Subcutaneous abdominal adipose tissue (tissue), 5 donors: ENCODE measurements around the gene CHST11.
A peak's percentile ranks its signal among the peaks of the same experiment; 100 is the strongest.
"Not testable (repeated sequence)": the region's sequence is repeated elsewhere in the genome, so short reads cannot be mapped to it uniquely, and the experiment has no call there.

Experiments
- H3K27ac ChIP-seq: one replicate; pipeline ENCODE4 v1.7.0; 2013; ENCODE audit warnings: low read depth, mild to moderate bottlenecking, inconsistent platforms, low read length, moderate library complexity
- H3K27me3 ChIP-seq, 5 donors: one replicate each; pipeline ENCODE4 v1.7.0; 2013; ENCODE audit warnings: low read length in 5 of 5, inconsistent platforms in 1 of 5; ENCODE audit not compliant: control insufficient read depth in 5 of 5, insufficient read depth in 4 of 5
- H3K36me3 ChIP-seq, 5 donors: one replicate each; pipeline ENCODE4 v1.7.0; 2013; ENCODE audit warnings: low read length in 5 of 5; ENCODE audit not compliant: control insufficient read depth in 5 of 5, insufficient read depth in 5 of 5
- H3K4me1 ChIP-seq, 5 donors: one replicate each; pipeline ENCODE4 v1.7.0; 2013; ENCODE audit warnings: low read length in 5 of 5, mild to moderate bottlenecking in 3 of 5, moderate library complexity in 1 of 5; ENCODE audit not compliant: control insufficient read depth in 5 of 5, insufficient read depth in 5 of 5
- H3K4me3 ChIP-seq, 5 donors: one replicate each; pipeline ENCODE4 v1.7.0; 2013; ENCODE audit warnings: low read length in 5 of 5, low read depth in 1 of 5
- H3K9ac ChIP-seq, 5 donors: one replicate each; pipeline ENCODE4 v1.7.0; 2013; ENCODE audit warnings: low read length in 5 of 5, mild to moderate bottlenecking in 4 of 5, moderate library complexity in 3 of 5
- H3K9me3 ChIP-seq, 5 donors: one replicate each; pipeline ENCODE4 v1.7.0; 2013; ENCODE audit warnings: low read length in 5 of 5; ENCODE audit not compliant: control insufficient read depth in 5 of 5
- donor health status: healthy.
- donor health status: healthy.
- donor health status: healthy.
- donor health status: healthy.
- donor health status: healthy.

The CHST11 gene

DNA sequence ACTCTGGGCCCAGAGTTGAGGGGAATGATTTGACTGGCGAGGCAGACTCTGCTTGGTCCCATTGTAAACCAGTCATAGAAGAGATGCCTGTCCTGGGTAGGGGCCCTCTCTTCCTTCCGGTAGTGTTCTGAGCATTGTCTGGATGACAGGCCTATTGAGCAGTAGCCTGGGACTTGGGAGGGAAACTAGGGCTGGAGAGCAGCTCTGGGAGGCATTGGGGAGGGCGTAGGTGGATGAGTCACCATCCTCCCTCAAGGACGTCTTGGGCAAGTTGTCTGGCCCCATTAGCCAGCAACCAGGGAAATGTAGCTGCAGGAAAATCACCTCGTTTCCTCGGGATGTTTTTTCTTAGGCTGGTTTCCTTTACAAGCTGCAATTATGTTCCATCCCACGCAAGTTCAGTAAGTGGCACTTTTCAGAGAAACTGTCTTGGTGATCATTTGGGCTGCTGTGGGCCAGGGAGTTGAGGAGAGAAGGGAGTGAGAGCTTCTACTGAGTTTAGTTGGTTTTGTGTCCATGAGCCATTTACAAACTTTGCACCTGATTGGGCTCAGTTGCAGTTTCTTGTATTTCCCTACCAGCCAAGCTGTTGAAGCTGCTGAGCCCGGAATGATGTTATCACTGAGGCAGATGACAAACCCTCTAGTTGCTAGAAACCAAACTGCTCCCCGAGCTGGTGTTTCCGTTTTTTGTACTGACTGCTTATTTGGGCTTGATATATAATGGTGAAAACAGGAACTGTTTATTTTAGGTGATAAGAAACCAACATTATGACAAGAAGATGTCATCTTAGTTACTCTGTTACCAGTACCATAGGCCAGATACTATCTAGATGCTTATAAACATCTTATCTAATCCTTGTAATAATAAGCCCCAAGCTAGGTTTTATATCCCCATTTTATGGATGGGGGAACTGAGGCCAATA, 147.6 kb downstream of the CHST11 start:
- Histone ChIP-seq H3K4me3 (peak overlapping the region in 2 of 5 donors; percentile 4 to 18), H3K27me3 (no peaks in the 10 kb centered on the region)

DNA sequence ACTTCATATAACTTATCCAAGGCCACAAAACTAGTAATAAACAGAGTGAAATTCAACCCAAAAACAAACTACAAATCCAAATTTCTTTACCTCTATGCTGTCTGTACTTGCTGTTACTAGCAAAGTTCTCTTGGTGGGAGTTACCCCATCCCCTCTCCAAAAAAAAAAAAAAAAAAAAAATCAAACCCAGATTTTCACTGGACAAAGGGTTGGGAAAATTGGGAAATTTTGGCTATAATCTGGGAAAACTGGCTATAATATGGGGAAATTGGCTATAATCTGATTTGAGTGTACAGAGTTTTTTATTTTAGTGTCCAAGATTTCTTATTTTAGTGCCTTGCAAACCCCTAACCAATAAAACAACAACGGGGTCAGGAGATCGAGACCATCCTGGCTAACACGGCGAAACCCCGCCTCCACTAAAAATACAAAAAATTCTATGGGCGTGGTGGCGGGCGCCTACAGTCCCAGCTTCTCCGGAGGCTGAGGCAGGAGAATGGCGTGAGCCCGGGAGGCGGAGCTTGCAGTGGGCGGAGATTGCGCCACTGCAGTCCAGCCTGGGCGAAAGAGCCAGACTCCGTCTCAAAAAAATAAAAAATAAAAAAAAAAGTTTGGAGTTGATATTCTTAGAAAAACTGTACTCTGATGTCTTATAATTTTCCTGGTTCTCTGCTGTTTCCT, 148.4 kb downstream of the CHST11 start:
- no peaks in the 10 kb centered on the region for H3K27me3 ChIP-seq
- no peak overlapping the region for H3K9ac ChIP-seq
- H3K9me3 ChIP-seq = no peaks in the 10 kb centered on the region
- H3K27ac ChIP-seq = peak overlapping the region; percentile 85
- no peak overlapping the region for H3K4me3 ChIP-seq
- no peaks in the 10 kb centered on the region for H3K36me3 ChIP-seq
- H3K4me1 ChIP-seq = peaks cover 2 to 40% (median 18%) of the 10 kb centered on the region in 5 donors

More for the DNA sequence above, 147.6 kb downstream of the CHST11 start:
- H3K36me3 ChIP-seq = no peaks in the 10 kb centered on the region
- H3K4me1 ChIP-seq = peaks cover 2 to 47% (median 26%) of the 10 kb centered on the region in 5 donors
- H3K9ac ChIP-seq = peak overlapping the region in 2 of 5 donors; percentile 9 to 10
- no peaks in the 10 kb centered on the region for H3K9me3 ChIP-seq
- H3K27ac ChIP-seq = peak overlapping the region; percentile 85

DNA sequence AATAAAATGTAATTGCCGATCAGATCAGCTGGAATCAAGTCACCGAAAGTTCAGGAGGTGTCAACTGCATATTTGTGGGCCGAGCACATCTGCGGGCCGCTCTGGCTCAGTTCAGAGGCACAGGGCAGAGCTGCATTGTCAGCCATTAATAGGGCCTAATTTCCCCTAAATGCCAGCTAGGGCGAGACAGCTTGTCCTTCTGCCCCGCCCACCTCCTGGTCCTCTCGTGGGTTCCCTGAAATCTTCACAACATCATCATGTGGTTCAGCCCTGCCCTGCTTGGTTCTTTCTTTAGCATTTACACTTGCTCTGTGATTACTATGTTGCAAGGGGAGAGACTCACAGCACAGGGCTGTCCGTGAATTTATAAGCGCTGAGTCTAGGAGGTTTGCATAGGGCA, 148.9 kb downstream of the CHST11 start:
- no peaks in the 10 kb centered on the region for H3K27me3 ChIP-seq
- H3K4me3 ChIP-seq = no peak overlapping the region
- peaks cover 2 to 36% (median 16%) of the 10 kb centered on the region in 5 donors for H3K4me1 ChIP-seq
- no peaks in the 10 kb centered on the region for H3K9me3 ChIP-seq
- no peaks in the 10 kb centered on the region for H3K36me3 ChIP-seq
- peak overlapping the region in 2 of 5 donors; percentile 12 to 14 for H3K9ac ChIP-seq
- H3K27ac ChIP-seq = peak overlapping the region; percentile 85

DNA sequence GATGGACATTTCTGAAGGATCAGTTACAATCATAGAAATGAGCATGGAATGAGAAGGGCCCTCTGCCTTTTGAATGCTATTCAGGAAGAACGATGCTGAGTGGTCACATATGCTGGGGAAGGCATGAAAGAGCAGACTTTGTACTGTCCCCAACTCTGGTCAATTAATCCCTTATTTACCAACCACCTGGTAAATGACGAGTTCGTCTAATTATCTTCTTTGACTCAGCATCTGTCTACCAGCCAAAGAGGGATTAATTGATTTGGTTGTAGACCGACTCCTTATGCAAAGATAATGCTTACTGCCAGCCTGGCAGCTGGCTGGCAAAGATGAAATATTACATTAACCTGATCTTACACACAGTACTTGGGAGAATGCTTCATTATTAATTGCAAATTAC, 152.2 kb downstream of the CHST11 start:
- Histone ChIP-seq H3K4me1 (peaks cover 2 to 21% (median 12%) of the 10 kb centered on the region in 5 donors), H3K9ac (no peak overlapping the region), H3K27ac (no peak overlapping the region), H3K4me3 (no peak overlapping the region), H3K27me3 (no peaks in the 10 kb centered on the region), H3K9me3 (no peaks in the 10 kb centered on the region), H3K36me3 (no peaks in the 10 kb centered on the region)

DNA sequence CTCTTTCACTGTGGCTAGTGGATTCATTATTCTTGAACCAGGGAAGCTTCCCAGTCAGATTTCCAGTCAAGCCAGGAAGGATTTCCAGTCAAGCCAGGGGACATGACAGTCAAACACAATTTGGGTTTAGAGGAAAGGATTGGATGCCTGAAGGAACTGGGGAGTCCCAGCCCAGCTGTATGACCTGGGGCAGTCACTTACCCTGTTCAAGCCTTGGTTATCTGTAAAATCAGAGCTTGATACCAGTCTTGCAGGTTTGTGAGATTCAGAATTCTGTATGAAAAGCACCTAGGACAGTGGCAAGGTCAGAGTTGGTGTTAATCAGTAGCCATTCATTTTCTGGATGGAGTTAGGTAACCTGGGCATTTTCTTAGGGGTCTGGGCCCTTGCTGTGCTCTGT, 152.7 kb downstream of the CHST11 start:
- Histone ChIP-seq H3K27ac (no peak overlapping the region), H3K4me3 (no peak overlapping the region), H3K9me3 (no peaks in the 10 kb centered on the region), H3K9ac (no peak overlapping the region), H3K4me1 (peaks cover 0 to 17% (median 8%) of the 10 kb centered on the region in 5 donors), H3K36me3 (no peaks in the 10 kb centered on the region), H3K27me3 (no peaks in the 10 kb centered on the region)

DNA sequence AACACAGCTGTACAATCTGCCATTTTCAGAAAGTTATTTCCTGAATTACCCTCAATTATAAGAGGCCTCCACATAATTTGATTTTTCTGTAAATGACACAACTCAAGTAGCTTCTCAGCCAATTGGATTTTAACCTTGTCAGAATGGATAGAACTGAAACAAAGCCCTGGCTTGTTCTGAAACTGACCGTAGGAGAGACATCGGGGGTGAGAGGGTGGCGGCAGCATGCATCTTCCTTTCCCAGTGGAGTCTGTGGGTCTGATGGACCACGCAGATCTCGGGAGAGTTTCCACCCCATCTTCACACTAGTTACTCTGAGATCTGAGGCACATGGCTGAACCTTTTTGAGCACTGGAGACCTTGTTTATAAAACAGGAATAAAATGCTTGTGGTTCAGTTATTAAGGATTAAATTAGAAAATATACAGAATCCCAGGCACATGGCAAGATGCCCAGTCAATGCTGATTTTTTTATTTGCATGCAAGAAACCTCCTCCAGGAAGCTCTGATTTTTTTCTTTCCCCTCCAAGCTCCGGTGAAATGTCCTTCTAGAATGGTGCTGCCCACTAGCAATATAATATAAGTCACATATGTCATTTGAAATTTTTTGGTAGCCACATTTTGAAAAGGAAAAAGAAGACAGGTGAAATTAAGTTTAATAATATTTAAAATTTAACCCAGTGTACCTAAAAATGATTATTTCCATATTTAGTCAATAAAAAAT, 153.9 kb downstream of the CHST11 start:
- no peak overlapping the region for H3K27ac ChIP-seq

DNA sequence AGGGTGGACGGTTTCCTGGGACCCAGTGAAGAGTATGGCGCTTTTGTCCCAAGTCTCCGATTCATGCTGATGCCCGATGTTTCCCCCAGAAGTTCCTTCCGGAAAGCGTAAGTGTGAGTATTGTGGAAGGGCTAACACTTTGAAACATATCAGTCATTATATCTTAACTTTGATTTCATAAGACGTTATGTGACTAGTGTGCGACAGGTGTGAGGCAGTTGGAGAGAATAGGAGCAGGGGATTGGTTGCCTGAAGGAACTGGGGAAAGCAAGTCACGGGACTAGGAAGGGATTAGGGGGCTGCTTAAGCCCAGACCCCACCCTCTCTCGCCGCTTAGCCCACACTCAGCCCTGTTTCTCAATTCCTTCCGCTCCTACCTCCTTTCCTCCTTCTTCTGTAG, 154.9 kb downstream of the CHST11 start:
- Histone ChIP-seq H3K9me3 (no peaks in the 10 kb centered on the region), H3K4me3 (no peak overlapping the region), H3K9ac (no peak overlapping the region), H3K27ac (no peak overlapping the region), H3K36me3 (no peaks in the 10 kb centered on the region), H3K27me3 (no peaks in the 10 kb centered on the region), H3K4me1 (peaks cover 0 to 17% (median 8%) of the 10 kb centered on the region in 5 donors)

More for the DNA sequence above, 153.9 kb downstream of the CHST11 start:
- no peak overlapping the region for H3K9ac ChIP-seq
- H3K9me3 ChIP-seq = no peaks in the 10 kb centered on the region
- peaks cover 0 to 18% (median 12%) of the 10 kb centered on the region in 5 donors for H3K4me1 ChIP-seq
- no peaks in the 10 kb centered on the region for H3K27me3 ChIP-seq
- no peak overlapping the region for H3K4me3 ChIP-seq
- no peaks in the 10 kb centered on the region for H3K36me3 ChIP-seq

DNA sequence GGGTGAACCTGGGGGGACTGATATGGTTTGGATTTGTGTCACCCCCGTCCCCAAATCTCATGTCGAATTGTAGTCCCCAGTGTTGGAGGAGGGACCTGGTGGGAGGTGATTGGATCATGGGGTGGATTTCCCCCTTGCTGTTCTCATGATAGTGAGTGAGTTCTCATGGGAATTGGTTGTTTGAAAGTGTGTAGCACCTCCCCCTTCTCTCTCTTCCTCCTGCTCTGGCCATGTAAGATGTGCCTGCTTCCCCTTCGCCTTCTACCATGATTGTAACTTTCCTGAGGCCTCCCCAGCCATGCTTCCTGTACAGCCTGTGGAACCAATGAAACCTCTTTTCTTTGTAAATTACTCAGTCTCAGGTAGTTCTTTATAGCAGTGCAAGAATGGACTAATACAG, 156.6 kb downstream of the CHST11 start:
- H3K9ac ChIP-seq, H3K4me3 ChIP-seq, H3K9me3 ChIP-seq, H3K27ac ChIP-seq, H3K27me3 ChIP-seq, H3K36me3 ChIP-seq: not testable (repeated sequence)
- peaks cover 0 to 17% (median 8%) of the 10 kb centered on the region in 5 donors for H3K4me1 ChIP-seq

DNA sequence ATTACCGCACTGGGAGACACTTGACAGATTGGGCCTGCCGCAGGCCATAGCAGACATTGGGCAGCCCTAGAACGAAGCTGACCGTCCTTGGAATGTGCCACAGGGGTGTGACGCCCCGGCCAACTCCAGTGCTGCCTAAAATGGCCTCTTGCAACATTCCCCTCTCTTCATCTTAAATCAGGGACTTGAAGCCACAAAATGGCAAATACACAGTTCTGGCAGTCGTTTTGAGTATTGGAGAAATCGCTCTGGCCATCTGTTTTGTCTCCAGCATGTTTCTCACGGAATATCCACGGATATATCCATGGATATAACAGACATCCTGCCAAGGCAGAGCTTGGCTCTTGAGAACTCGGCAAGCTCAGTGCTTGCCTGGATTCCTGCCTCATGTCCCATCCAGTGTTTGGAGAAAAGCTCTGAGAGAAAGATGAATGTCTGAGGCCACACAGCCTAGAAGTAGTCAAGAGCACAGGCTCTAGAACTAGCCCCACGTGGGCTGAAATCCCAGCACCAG, 158.4 kb downstream of the CHST11 start:
- Histone ChIP-seq H3K4me3 (no peak overlapping the region), H3K9ac (peak overlapping the region in 1 of 5 donors; percentile 25), H3K27me3 (no peaks in the 10 kb centered on the region), H3K4me1 (peaks cover 0 to 17% (median 8%) of the 10 kb centered on the region in 5 donors), H3K36me3 (no peaks in the 10 kb centered on the region), H3K27ac (peak overlapping the region; percentile 12), H3K9me3 (no peaks in the 10 kb centered on the region)
